Endodermal cell (in vitro differentiated cells): ENCODE results near the gene TRIM60. TPM values are rescaled to one million over a fixed set of nuclear protein-coding genes. Genes with fewer than 3 reads are reported as not detected.

Experiments
- DNase-seq: peaks from one replicate; pipeline ENCODE4 v3.0.0-alpha.2; 2017
- H3K27ac ChIP-seq: 2 replicates; pipeline ENCODE4 v1.5.1; 2013; ENCODE audit warnings: mild to moderate bottlenecking, low read depth, low read length, moderate library complexity
- H3K27me3 ChIP-seq: 2 replicates; pipeline ENCODE4 v1.6.1; 2013; ENCODE audit warnings: mild to moderate bottlenecking, low read length, moderate library complexity; ENCODE audit not compliant: insufficient read depth, control insufficient read depth, poor library complexity, severe bottlenecking
- H3K36me3 ChIP-seq: 2 replicates; pipeline ENCODE4 v1.7.0; 2013; ENCODE audit warnings: mild to moderate bottlenecking, low read length, moderate library complexity; ENCODE audit not compliant: control insufficient read depth, insufficient read depth
- H3K4me1 ChIP-seq: one replicate; pipeline ENCODE4 v1.7.0; 2013; ENCODE audit warnings: low read length; ENCODE audit not compliant: control insufficient read depth, insufficient read depth
- H3K4me3 ChIP-seq: 2 replicates; pipeline ENCODE4 v1.5.1; 2013; ENCODE audit warnings: mild to moderate bottlenecking, low read length, moderate library complexity
- H3K9ac ChIP-seq: 2 replicates; pipeline ENCODE4 v1.6.1; 2013; ENCODE audit warnings: mild to moderate bottlenecking, low read length, moderate library complexity; ENCODE audit not compliant: poor library complexity, severe bottlenecking; ENCODE audit errors: extremely low read depth
- H3K9me3 ChIP-seq: 2 replicates; pipeline ENCODE4 v1.6.1; 2013; ENCODE audit warnings: mild to moderate bottlenecking, low read length, moderate library complexity; ENCODE audit not compliant: control insufficient read depth
- H3K27ac Mint-ChIP-seq: 2 replicates; pipeline ENCODE4 v1.8.0; 2020; ENCODE audit warnings: mixed read lengths
- H3K27me3 Mint-ChIP-seq: 2 replicates; pipeline ENCODE4 v1.8.0; 2021; ENCODE audit warnings: mild to moderate bottlenecking, mixed read lengths; ENCODE audit not compliant: insufficient read depth
- H3K36me3 Mint-ChIP-seq: 2 replicates; pipeline ENCODE4 v1.8.0; 2020; ENCODE audit warnings: low read depth, mixed read lengths
- H3K4me1 Mint-ChIP-seq: 2 replicates; pipeline ENCODE4 v1.8.0; 2020; ENCODE audit warnings: mixed read lengths
- H3K4me3 Mint-ChIP-seq: 2 replicates; pipeline ENCODE4 v1.8.0; 2020; ENCODE audit warnings: mild to moderate bottlenecking, moderate library complexity, mixed read lengths
- H3K9me3 Mint-ChIP-seq: 2 replicates; pipeline ENCODE4 v1.8.0; 2020; ENCODE audit warnings: mild to moderate bottlenecking, mixed read lengths
- WGBS, 2 experiments: methylation state at CpG; one replicate each; pipeline versions ENCODE4 v1.1.5 to v1.1.7; 2013; ENCODE audit warnings: missing lambda C conversion rate in 2 of 2, mixed read lengths in 1 of 2; ENCODE audit not compliant: insufficient coverage in 1 of 2, insufficient read length in 1 of 2; 5-methylcytosine and 5-hydroxymethylcytosine counted together
- total RNA-seq, 2 donors: library from RNA; stranded (reverse); fragmentation: NEBNext Ultra II Directional in 1 of 2; extraction: Animal tissue kit (Norgen Biotek cat#: 25700) in 1 of 2; gene quantifications; 2 replicates in 1 of 2; 3 replicates in 1 of 2; pipeline ENCODE4 v1.2.1, GENCODE V29; 2021
- TF ChIP-seq, protein P1 (sequence below): fragments of 200-600 bp; sonication (generic); conservative IDR thresholded peaks from 2 replicates; pipeline ENCODE4 v1.5.0; 2021; ENCODE audit warnings: antibody characterized with exemption, mild to moderate bottlenecking

The TRIM60 gene
- total RNA-seq, 2 donors from 2014 or later = not detected

DNA sequence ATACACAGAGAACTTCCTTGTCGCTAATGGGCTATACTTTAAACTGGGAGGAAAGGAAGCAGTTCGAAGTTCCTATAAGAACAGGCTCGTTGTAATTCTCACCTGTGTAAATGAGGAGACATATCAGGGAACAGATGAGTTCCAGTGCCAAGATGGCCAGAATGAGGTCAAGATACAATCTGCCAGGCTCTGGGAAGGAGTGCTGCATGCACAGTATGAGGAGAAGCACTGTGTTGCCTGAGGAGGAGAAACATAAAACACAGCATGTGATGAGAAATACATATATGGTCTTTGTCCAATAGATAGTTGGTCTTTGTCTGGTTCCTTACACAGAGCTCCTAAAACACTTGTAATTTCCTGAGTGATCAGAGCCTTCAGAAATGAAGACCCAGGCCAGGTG, 56.6 kb downstream of the TRIM60 start:
- Histone ChIP-seq H3K9ac (no peak overlapping the region), H3K4me1 (no peaks in the 10 kb centered on the region), H3K4me3 (no peak overlapping the region), H3K27me3 (no peaks in the 10 kb centered on the region), H3K27ac (no peak overlapping the region), H3K36me3 (peaks cover 29% of the 10 kb centered on the region), H3K9me3 (no peaks in the 10 kb centered on the region)
- no peak overlapping the region for H3K4me3 Mint-ChIP-seq
- 87 to 90% methylated on average over 3 of the region's 3 CpGs for WGBS, 2 experiments
- TF ChIP-seq, protein P1, sequence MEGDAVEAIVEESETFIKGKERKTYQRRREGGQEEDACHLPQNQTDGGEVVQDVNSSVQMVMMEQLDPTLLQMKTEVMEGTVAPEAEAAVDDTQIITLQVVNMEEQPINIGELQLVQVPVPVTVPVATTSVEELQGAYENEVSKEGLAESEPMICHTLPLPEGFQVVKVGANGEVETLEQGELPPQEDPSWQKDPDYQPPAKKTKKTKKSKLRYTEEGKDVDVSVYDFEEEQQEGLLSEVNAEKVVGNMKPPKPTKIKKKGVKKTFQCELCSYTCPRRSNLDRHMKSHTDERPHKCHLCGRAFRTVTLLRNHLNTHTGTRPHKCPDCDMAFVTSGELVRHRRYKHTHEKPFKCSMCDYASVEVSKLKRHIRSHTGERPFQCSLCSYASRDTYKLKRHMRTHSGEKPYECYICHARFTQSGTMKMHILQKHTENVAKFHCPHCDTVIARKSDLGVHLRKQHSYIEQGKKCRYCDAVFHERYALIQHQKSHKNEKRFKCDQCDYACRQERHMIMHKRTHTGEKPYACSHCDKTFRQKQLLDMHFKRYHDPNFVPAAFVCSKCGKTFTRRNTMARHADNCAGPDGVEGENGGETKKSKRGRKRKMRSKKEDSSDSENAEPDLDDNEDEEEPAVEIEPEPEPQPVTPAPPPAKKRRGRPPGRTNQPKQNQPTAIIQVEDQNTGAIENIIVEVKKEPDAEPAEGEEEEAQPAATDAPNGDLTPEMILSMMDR = no peak
- peaks cover 51% of the 10 kb centered on the region for H3K36me3 Mint-ChIP-seq
- no peaks in the 10 kb centered on the region for H3K4me1 Mint-ChIP-seq
- H3K27ac Mint-ChIP-seq = no peak overlapping the region
- H3K27me3 Mint-ChIP-seq = no peaks in the 10 kb centered on the region
- DNase-seq = no peak
- no peaks in the 10 kb centered on the region for H3K9me3 Mint-ChIP-seq

Other genes with a start within 250 kb of the TRIM60 start
- gene APELA, start 154.8 kb upstream of the TRIM60 start, total RNA-seq = 10 to 100 TPM in 1 of 2 donors, 1 to 10 TPM in 1; 3.3 to 21.5 TPM
- gene TRIM61, start 54.3 kb upstream of the TRIM60 start, total RNA-seq = 1 to 10 TPM; 2.7 to 3.8 TPM
- gene TRIM75, start 21.9 kb downstream of the TRIM60 start, total RNA-seq = not detected
- gene TMEM192, start 80.9 kb downstream of the TRIM60 start, total RNA-seq = 10 to 100 TPM; 13.1 to 15.1 TPM
- gene KLHL2, start 175.6 kb downstream of the TRIM60 start, total RNA-seq = 10 to 100 TPM; 11.6 to 16.0 TPM